Endothelial cell of hepatic sinusoid (primary cell): ENCODE data around the gene WWOX.

Experiments
- in situ Hi-C: cut with HindIII; loops from 2 replicates; pipeline ENCODE4 v1.10.0; 2017; ENCODE audit warnings: low sequenced_read_pairs

The WWOX gene

GRCh38 chr16:78292086-78292843 lies 192.8 kb downstream of the WWOX start:
- in situ Hi-C loops = no loop called here

GRCh38 chr16:78292844-78293380 lies 193.5 kb downstream of the WWOX start:
- in situ Hi-C loops = no loop called here

GRCh38 chr16:78294538-78295225 lies 195.2 kb downstream of the WWOX start:
- in situ Hi-C loops = no loop called here

GRCh38 chr16:78297066-78297666 lies 197.7 kb downstream of the WWOX start:
- in situ Hi-C loops = no loop called here

GRCh38 chr16:78298986-78299385 lies 199.5 kb downstream of the WWOX start:
- in situ Hi-C loops = no loop called here

GRCh38 chr16:78300469-78300868 lies 201.0 kb downstream of the WWOX start:
- in situ Hi-C loops = no loop called here

GRCh38 chr16:78303946-78304345 lies 204.5 kb downstream of the WWOX start:
- in situ Hi-C loops = no loop called here

- in situ Hi-C loops = no loop called here
These were observed 206.9 kb downstream of the WWOX start for GRCh38 chr16:78306361-78306760.

- in situ Hi-C loops = no loop called here
These were observed 208.5 kb downstream of the WWOX start for GRCh38 chr16:78307824-78308528.

GRCh38 chr16:78309763-78310162 lies 210.3 kb downstream of the WWOX start:
- in situ Hi-C loops = no loop called here

GRCh38 chr16:78310196-78310595 lies 210.7 kb downstream of the WWOX start:
- in situ Hi-C loops = no loop called here

GRCh38 chr16:78310990-78311561 lies 211.6 kb downstream of the WWOX start:
- in situ Hi-C loops = no loop called here

- in situ Hi-C loops = no loop called here
These were observed 212.4 kb downstream of the WWOX start for GRCh38 chr16:78311831-78312230.

- in situ Hi-C loops = no loop called here
These were observed 218.2 kb downstream of the WWOX start for GRCh38 chr16:78317564-78318240.

- in situ Hi-C loops = no loop called here
These were observed 222.3 kb downstream of the WWOX start for GRCh38 chr16:78321620-78322360.

- in situ Hi-C loops = no loop called here
These were observed 223.9 kb downstream of the WWOX start for GRCh38 chr16:78323315-78323714.

- in situ Hi-C loops = no loop called here
These were observed 225.3 kb downstream of the WWOX start for GRCh38 chr16:78324649-78325285.

GRCh38 chr16:78325468-78326352 lies 226.3 kb downstream of the WWOX start:
- in situ Hi-C loops = no loop called here
